T follicular helper cell (primary cell): Measurements from ENCODE around the gene ZP1.

Experiments
- DNase-seq: peaks from one replicate; pipeline ENCODE4 v3.0.0-alpha.2; 2020; ENCODE audit warnings: low read depth

Gene ZP1

DNA sequence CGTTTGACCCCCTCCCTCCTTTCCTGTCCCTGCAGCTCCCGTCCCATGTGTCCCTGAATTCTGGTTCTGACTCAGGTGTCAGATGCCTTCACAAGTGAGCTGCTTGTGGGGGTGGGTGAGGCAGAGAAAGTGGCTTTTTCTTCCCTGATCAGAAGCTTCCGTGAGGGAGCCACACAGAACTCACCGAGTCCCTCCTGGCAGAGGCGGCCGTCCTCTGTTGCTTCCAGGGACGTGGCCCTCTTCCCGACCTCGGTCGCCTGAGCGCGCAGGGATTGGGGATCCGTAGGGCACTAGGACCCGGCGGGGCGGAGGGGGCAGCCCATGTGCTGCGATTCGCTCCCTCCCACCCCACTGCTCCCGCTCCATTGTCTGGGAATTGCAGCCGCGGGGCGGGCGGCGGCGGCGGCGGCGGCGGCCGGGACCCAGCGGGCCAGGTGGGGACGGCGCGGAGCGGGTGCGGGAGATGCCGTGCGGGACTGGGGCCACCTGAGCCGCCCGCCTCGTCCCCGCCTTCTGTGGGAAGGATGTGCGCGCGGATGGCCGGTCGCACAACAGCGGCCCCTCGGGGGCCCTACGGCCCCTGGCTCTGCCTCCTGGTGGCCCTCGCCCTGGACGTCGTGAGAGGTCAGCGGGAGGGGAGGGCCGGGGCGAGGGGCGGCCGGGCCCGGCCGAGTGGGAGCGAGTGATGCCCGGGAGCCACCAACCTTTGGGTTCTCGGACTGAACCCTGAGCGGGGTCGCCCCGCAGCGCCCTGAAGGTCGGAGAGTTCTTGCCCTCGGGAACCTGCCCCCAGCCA is 57.0 kb downstream of the ZP1 start, which contains the start of gene TMEM132A:
TSS of gene TMEM132A (plus strand) at position 351 of the 796 bp plus-strand sequence. CDS start at position 525, 174 bp downstream.
- no peak for DNase-seq
